Neural progenitor cell (in vitro differentiated cells): ENCODE measurements around the gene ILDR2. TPM values are rescaled to one million over a fixed set of nuclear protein-coding genes. Genes with fewer than 3 reads are reported as not detected.

Experiments
- DNase-seq: peaks from one replicate; pipeline ENCODE4 v3.0.0-alpha.2; 2016; ENCODE audit warnings: low spot score
- H2AFZ ChIP-seq: fragments of 200-600 bp; sonication (generic); replicated peaks from 2 replicates; pipeline ENCODE4 v1.6.1; 2016; ENCODE audit warnings: antibody characterized with exemption
- H3F3A ChIP-seq: fragments of 200-600 bp; sonication (generic); 2 replicates; pipeline ENCODE4 v1.6.1; 2016; ENCODE audit warnings: antibody characterized with exemption, low read depth
- H3K27ac ChIP-seq: fragments of 200-600 bp; sonication (generic); 2 replicates; pipeline ENCODE4 v1.5.1; 2016; ENCODE audit warnings: mild to moderate bottlenecking
- H3K27me3 ChIP-seq: fragments of 200-600 bp; sonication (generic); 2 replicates; pipeline ENCODE4 v1.6.1; 2016; ENCODE audit warnings: mild to moderate bottlenecking, moderate library complexity
- H3K36me3 ChIP-seq: fragments of 200-600 bp; sonication (generic); 2 replicates; pipeline ENCODE4 v1.5.1; 2016
- H3K4me1 ChIP-seq: fragments of 200-600 bp; sonication (generic); 2 replicates; pipeline ENCODE4 v1.6.1; 2016; ENCODE audit warnings: mixed run types
- H3K4me2 ChIP-seq: fragments of 200-600 bp; sonication (generic); 2 replicates; pipeline ENCODE4 v1.6.1; 2016
- H3K4me3 ChIP-seq: fragments of 200-600 bp; sonication (generic); 2 replicates; pipeline ENCODE4 v1.5.1; 2016
- H3K79me2 ChIP-seq: fragments of 200-600 bp; sonication (generic); 2 replicates; pipeline ENCODE4 v1.6.1; 2016; ENCODE audit warnings: low read depth
- H3K9ac ChIP-seq: fragments of 200-600 bp; sonication (generic); 2 replicates; pipeline ENCODE4 v1.6.1; 2016
- H3K9me3 ChIP-seq: fragments of 200-600 bp; sonication (generic); 2 replicates; pipeline ENCODE4 v1.5.1; 2016; ENCODE audit warnings: low read depth
- H4K20me1 ChIP-seq: fragments of 200-600 bp; sonication (generic); 2 replicates; pipeline ENCODE4 v1.6.1; 2016; ENCODE audit warnings: low read depth
- H3K27ac Mint-ChIP-seq: 3 replicates; pipeline ENCODE4 v1.8.0; 2021; ENCODE audit warnings: mixed read lengths
- H3K27me3 Mint-ChIP-seq: 2 replicates; pipeline ENCODE4 v1.8.0; 2022; ENCODE audit warnings: low read depth, mild to moderate bottlenecking, inconsistent platforms, moderate library complexity, mixed read lengths; ENCODE audit not compliant: insufficient read depth
- H3K36me3 Mint-ChIP-seq: 3 replicates; pipeline ENCODE4 v1.8.0; 2021; ENCODE audit warnings: mixed read lengths
- H3K4me1 Mint-ChIP-seq: 3 replicates; pipeline ENCODE4 v1.8.0; 2021; ENCODE audit warnings: mixed read lengths
- H3K4me3 Mint-ChIP-seq: 3 replicates; pipeline ENCODE4 v1.8.0; 2021; ENCODE audit warnings: mild to moderate bottlenecking, moderate library complexity, mixed read lengths
- H3K9me3 Mint-ChIP-seq: 3 replicates; pipeline ENCODE4 v1.8.0; 2020; ENCODE audit warnings: mixed read lengths
- EZH2 ChIP-seq: fragments of 200-600 bp; sonication (generic); IDR thresholded peaks from 2 replicates; pipeline ENCODE4 v1.6.1; 2017; ENCODE audit warnings: antibody characterized with exemption, mild to moderate bottlenecking, moderate library complexity
- EZH2phosphoT487 ChIP-seq: fragments of 200-600 bp; sonication (generic); IDR thresholded peaks from 2 replicates; pipeline ENCODE4 v1.6.1; 2017; ENCODE audit warnings: antibody characterized with exemption
- total RNA-seq: library from RNA; depleted of rRNA; stranded (reverse); fragments of >200 nt; gene quantifications from 2 replicates; pipeline ENCODE4 v1.2.3, GENCODE V29; 2015; ENCODE audit warnings: low replicate concordance
- TF ChIP-seq, protein P1 (sequence below): fragments of 200-600 bp; sonication (generic); IDR thresholded peaks from 2 replicates; pipeline ENCODE4 v1.5.1; 2017; ENCODE audit warnings: antibody characterized with exemption, mild to moderate bottlenecking

The ILDR2 gene
- total RNA-seq, 1 donor from 2014 or later = 42.1 TPM

DNA sequence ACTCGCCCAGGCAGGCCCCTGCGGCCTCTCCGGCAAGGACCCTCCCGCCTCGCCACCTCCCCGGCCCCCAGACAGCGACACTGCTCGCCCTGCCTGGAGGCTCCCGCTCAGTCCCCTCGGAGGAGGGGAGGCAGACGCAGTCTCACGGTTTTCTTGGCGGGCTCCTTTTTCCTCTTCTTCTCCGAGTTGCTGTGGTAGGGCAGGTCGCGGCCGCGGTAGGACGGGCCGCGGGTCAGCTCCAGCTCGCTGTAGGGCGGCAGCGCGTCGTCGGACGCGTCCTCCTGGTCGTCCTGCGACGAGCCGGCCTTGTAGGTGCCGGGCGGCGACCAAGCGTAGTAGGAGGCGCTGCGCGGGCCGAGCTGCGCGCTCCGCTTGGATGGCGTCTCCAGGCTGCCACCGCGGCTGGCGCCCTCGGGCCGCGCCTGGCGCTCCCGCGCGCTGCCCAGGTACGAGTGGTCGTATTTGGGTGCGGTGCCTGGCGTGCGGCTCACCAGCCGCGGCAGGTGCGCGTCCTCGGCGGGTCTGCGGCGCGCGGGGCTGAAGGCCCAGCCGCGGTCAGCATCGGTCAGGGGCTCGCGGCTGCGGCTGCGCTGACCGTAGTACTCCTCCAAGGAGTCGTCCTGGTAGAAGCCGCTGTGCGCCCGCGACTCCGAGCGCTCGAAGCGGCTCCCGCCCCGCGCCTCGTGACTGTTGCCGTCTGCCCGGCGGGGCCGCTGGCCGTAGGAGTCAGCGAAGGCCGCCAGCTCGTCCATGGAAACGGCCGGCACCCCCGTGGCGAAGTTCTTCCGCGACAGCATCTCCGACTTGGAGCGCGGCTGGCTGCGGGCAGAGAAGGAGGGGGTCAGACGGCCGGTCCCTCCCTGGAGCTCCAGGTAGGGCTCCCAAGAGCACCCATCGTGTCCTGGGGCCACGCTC is 54.5 kb downstream of the ILDR2 start:
- Mint-ChIP-seq H3K9me3 (peaks cover 7% of the 10 kb centered on the region), H3K27me3 (peaks cover 15% of the 10 kb centered on the region), H3K27ac (no peak overlapping the region), H3K4me3 (no peak overlapping the region), H3K4me1 (peaks cover 7% of the 10 kb centered on the region), H3K36me3 (peaks cover 79% of the 10 kb centered on the region)
- H3K4me2 ChIP-seq = peak overlapping the region; percentile 75
- H3K79me2 ChIP-seq = no peaks in the 10 kb centered on the region
- H3K36me3 ChIP-seq = peaks cover 4% of the 10 kb centered on the region
- peak overlapping the region; percentile 43 for H3K4me3 ChIP-seq
- peak; percentile 52 for TF ChIP-seq EZH2phosphoT487
- TF ChIP-seq, protein P1, sequence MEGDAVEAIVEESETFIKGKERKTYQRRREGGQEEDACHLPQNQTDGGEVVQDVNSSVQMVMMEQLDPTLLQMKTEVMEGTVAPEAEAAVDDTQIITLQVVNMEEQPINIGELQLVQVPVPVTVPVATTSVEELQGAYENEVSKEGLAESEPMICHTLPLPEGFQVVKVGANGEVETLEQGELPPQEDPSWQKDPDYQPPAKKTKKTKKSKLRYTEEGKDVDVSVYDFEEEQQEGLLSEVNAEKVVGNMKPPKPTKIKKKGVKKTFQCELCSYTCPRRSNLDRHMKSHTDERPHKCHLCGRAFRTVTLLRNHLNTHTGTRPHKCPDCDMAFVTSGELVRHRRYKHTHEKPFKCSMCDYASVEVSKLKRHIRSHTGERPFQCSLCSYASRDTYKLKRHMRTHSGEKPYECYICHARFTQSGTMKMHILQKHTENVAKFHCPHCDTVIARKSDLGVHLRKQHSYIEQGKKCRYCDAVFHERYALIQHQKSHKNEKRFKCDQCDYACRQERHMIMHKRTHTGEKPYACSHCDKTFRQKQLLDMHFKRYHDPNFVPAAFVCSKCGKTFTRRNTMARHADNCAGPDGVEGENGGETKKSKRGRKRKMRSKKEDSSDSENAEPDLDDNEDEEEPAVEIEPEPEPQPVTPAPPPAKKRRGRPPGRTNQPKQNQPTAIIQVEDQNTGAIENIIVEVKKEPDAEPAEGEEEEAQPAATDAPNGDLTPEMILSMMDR = no peak
- peak; percentile 84 for TF ChIP-seq EZH2
- H3F3A ChIP-seq = peaks cover 6% of the 10 kb centered on the region
- peak overlapping the region; percentile 86 for H2AFZ ChIP-seq
- H3K9ac ChIP-seq = no peak overlapping the region
- peak; percentile 85 for DNase-seq
- no peaks in the 10 kb centered on the region for H3K9me3 ChIP-seq
- H3K27me3 ChIP-seq = peaks cover 58% of the 10 kb centered on the region
- H3K27ac ChIP-seq = no peak overlapping the region
- H4K20me1 ChIP-seq = no peaks in the 10 kb centered on the region
- H3K4me1 ChIP-seq = peaks cover 10% of the 10 kb centered on the region

DNA sequence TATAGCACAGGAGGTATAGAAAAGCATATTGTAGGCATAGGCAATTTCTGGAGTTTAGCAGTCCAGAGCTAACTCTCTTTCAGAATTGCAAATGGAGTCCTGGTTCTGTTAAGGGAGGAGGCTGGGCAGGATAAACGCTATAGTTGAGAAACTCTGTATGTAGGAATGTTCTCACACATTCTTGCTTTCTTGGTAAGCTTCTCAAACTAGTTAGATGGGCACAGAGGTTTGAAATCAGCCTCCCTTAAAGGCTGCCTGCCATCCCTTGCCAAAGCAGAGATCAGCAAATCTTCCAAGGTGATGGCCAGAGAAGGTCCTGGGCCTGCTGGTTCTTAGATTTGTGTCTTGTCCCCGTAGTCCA is 56.4 kb downstream of the ILDR2 start:
- H3K4me1 Mint-ChIP-seq = peaks cover 2% of the 10 kb centered on the region
- no peak overlapping the region for H3K4me3 Mint-ChIP-seq
- Histone ChIP-seq H3F3A (peaks cover 6% of the 10 kb centered on the region), H3K27ac (no peak overlapping the region), H3K79me2 (no peaks in the 10 kb centered on the region), H3K36me3 (peaks cover 4% of the 10 kb centered on the region), H3K4me2 (no peak overlapping the region), H3K9me3 (no peaks in the 10 kb centered on the region), H4K20me1 (no peaks in the 10 kb centered on the region), H3K9ac (no peak overlapping the region), H2AFZ (no peak overlapping the region), H3K27me3 (peaks cover 58% of the 10 kb centered on the region), H3K4me3 (no peak overlapping the region), H3K4me1 (peaks cover 5% of the 10 kb centered on the region)
- TF ChIP-seq EZH2phosphoT487 = no peak
- no peak for TF ChIP-seq EZH2
- TF ChIP-seq, protein P1 = no peak
- no peak overlapping the region for H3K27ac Mint-ChIP-seq
- peaks cover 7% of the 10 kb centered on the region for H3K9me3 Mint-ChIP-seq
- peaks cover 78% of the 10 kb centered on the region for H3K36me3 Mint-ChIP-seq
- DNase-seq = no peak
- H3K27me3 Mint-ChIP-seq = peaks cover 19% of the 10 kb centered on the region

DNA sequence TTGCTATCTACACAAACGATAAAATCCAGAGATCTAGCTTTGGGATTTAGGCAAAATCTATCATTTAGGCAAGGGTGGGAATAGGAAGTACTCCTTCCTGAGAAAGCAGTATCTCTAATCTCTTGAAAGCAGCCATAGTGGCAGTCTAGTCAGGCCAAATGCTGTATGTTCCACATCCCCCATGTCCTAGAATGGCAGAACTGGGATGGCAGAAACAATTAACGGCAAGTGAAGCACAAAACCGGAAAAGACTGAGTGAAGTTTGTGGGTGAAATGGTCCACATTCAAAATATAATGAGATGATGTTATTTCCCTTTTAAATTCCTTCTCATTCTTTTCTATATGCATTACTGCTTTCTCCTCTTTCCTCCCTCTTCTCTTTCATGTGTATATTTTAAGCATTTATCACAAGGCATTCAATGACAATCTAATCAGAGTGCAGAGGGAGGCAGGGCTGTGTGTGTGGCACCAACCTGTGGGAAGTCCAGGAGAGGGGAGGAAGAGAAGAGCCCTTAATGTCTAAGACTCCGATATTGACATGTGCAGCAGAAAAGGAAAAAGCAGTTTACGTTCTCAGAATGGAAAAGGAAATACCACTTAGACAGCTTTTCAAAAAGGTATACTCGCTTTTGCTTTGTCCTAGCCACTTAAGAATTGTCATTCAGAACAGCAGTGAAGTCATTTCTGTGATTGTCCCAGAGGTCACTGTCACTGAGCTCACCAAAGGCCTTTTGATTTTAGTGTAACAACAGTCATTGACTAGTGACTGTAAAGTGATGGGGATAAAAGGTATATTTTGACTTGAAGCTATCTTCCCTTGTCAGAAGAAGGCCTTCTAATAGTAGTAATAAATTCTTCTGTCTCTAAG is 57.0 kb downstream of the ILDR2 start:
- Histone ChIP-seq H4K20me1 (no peaks in the 10 kb centered on the region), H3K27ac (no peak overlapping the region), H3K79me2 (no peaks in the 10 kb centered on the region), H2AFZ (no peak overlapping the region), H3F3A (peaks cover 6% of the 10 kb centered on the region), H3K4me1 (peaks cover 5% of the 10 kb centered on the region), H3K27me3 (peaks cover 52% of the 10 kb centered on the region), H3K9me3 (no peaks in the 10 kb centered on the region), H3K36me3 (peaks cover 4% of the 10 kb centered on the region), H3K9ac (no peak overlapping the region), H3K4me2 (no peak overlapping the region), H3K4me3 (no peak overlapping the region)
- peaks cover 19% of the 10 kb centered on the region for H3K27me3 Mint-ChIP-seq
- peaks cover 2% of the 10 kb centered on the region for H3K4me1 Mint-ChIP-seq
- H3K27ac Mint-ChIP-seq = no peak overlapping the region
- DNase-seq = no peak
- peaks cover 77% of the 10 kb centered on the region for H3K36me3 Mint-ChIP-seq
- H3K9me3 Mint-ChIP-seq = peaks cover 9% of the 10 kb centered on the region
- H3K4me3 Mint-ChIP-seq = no peak overlapping the region
- TF ChIP-seq EZH2 (no peak), EZH2phosphoT487 (no peak)
- TF ChIP-seq, protein P1 = no peak
